ENCODE measurements around the gene TTC8.

Gene TTC8

DNA sequence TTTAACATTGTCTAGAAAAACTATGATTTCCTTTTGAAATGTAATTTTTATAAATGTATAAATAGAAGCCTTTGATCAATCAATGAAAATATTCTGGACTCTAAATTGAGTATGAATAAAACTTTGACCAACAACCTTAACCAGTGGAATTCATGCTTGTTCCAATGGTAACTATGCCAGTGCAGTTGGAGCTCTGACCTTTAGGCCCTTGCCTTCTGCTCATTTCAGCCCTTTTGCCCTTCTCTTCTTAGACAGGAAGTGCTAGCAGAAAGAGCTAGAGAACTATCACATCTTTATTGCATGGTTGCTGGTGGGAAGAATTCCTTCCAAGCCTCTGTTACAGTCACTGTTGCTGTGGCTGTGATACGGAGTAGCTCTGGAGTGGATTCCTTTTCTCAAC, 39.7 kb downstream of the TTC8 start:
- FAIRE-seq = no peak

DNA sequence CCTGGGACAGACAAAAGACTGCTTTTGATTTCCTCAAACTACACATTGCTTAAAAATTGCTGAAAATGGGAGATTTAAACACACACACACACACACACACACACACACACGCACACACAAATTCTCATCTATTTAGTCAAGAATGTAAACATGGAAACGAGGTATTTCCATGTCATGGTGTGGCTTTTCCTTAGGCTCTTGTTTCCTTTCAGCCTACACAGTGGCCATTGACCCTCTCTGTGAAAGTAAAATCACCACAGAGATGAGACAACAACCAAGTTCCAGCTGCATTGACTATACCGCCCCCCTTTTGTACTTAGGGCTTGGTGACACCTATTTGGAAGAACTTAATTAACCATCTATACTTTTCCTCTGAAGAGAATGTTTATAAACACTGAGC, 41.9 kb downstream of the TTC8 start:
- no peak for FAIRE-seq
- no peak for DNase-seq (ENCODE audit: low spot score)

More for the DNA sequence above, 39.7 kb downstream of the TTC8 start:
- no peak for DNase-seq (ENCODE audit: low spot score)

DNA sequence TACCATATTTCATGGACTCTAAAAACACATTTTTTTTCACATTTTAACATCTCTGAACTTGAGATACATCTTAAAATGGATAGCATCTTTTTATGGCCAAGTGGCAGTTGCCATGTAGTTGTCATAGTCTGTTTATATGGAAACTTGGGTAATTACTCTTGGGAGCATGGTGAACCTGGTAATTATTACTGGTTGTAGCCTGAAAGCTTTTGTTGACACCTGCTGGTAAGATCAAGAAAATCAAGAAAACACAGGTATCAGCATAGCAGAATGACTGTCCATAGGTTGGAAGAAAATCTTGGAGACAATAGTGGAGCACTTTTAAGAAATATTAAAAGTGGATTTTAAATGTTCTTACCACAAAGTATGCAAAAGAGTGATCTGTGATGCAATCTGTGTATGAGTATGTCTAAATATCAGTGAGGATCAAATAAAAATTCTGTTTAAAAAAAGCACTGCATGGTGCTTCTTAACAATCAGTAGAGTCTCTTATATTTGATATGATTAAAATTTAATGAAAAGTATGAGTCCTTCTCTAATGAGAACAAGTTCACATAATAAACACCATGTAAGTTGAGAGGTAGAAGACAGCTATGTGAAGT, 44.2 kb downstream of the TTC8 start:
- no peak for FAIRE-seq
- DNase-seq (ENCODE audit: low spot score) = no peak

DNA sequence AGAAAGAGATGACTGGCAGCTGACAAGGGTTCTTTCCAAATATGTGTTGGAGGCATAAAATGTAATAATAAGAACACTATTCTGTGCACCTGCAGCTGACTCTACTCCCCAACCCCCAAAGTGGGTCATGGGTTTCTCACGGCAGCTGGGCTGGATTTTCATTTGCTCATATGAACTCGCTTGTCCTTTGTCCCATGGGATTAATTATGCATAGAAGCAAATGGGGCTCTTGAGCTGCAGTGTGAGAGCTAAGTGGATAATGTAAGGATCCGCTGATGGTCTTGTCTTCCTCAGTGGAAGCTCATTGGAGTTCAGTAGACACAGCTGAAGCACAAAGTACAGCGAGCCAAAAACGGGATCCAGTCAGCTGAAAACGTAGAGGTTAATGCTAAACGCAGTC, 46.3 kb downstream of the TTC8 start:
- FAIRE-seq (no peak), DNase-seq (ENCODE audit: low spot score) (no peak)

DNA sequence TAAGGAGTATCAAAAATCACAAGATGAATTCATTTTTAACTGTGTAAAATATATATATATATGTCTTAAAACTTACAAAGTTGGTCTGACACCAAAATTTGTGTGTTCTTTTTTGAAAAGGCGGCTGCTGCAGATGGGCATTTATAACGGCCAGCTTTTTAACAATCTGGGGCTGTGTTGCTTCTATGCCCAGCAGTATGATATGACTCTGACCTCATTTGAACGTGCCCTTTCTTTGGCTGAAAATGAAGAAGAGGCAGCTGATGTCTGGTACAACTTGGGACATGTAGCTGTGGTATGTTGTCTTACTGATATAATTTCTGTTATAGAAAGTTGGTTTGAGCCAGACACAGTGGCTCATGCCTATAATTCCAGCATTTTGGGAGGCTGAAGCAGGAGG, 47.0 kb downstream of the TTC8 start:
- DNase-seq (ENCODE audit: low spot score) (no peak), FAIRE-seq (no peak)

DNA sequence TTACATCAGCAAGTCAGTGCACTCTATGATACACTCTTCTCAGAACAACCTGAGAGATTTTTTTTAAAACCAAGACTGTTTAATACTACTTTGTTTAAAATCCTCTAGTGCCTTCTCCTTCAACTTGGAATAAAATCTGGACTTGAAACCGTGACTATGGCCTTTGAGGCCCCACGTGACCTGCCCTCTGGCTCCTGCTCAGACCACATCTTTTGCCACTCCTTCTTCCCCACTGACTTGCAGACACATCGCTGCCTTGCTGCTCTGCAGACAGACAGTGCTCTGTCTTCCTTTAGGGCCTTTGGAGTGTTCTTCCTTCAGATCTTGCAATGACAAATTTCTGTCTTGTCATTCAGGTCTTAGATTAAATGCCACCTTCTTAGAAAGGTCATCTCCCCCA, 48.5 kb downstream of the TTC8 start:
- no peak for FAIRE-seq
- no peak for DNase-seq (ENCODE audit: low spot score)

DNA sequence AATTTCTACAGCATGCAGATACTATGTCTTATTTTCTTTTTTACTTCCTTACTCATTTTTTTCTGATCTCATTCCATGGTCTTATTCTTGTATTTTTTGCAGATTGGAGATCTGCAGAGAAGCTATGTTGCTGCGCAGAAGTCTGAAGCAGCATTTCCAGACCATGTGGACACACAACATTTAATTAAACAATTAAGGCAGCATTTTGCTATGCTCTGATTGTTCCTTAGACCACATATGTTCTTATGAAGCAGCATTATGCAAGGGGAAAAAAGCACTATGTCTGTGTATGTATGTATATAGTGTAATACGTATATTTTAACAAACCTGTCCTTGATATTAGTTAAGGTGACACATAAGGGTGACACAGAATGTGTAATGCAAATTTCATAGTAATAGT, 52.7 kb downstream of the TTC8 start:
- FAIRE-seq = no peak

DNA sequence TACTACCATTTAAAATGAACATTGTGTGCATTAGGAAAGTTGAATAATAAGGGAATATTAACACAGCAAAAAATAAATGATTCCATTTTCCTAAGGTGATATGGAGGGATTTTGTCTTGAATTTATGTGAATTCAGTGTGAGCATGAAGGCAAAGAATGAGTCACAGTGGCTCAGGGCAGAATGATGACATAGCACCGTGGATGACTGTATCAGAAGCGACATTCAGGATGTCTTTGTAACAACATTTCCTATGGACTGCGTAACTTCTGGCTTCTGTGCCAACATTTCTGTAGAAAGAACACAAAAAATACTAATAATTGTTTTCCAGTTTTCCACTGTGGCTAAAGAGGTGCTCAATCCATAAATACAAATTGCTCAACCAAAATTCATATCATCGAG, 54.6 kb downstream of the TTC8 start:
- peak; percentile 15 for DNase-seq (ENCODE audit: low spot score)
- FAIRE-seq = no peak

More for the DNA sequence above, 52.7 kb downstream of the TTC8 start:
- DNase-seq (ENCODE audit: low spot score) = no peak

DNA sequence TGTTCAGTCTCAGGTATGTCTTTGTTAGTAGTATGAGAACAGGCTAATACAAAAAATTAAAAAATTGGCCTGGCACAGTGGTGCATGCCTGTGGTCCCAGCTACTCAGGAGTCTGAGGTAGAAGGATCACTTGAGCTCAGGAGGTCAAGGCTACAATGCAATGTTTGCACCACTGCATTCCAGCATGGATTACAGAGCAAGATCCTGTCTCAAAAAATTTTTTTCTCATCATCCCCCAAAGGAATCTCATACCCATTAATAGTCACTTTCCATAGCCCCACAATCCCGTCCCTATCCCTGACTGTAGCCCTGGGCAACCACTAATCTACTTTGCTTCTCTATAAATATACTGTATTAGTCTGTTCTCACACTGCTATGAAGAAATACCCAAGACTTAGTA, 57.8 kb downstream of the TTC8 start:
- FAIRE-seq (no peak), DNase-seq (ENCODE audit: low spot score) (no peak)

DNA sequence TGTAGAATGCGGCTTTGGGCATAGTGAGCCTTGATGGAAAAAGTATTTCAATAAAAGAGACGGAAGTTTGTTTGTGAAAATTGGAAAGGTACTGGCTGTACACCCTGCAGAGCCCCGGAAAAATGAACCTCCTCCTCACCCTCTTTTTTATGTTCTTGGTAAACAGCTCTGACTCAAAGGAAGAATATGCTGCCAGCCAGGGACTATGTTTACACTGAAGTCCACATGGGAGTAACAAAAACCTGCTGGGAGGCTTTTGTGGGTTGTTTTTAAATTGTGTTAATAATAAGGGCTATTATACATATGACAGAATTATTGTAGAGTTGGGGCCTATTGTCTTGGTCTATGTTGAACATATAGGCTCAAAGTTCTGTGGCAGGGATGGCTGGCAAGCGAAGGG, 70.7 kb downstream of the TTC8 start:
- FAIRE-seq = no peak
- no peak for DNase-seq (ENCODE audit: low spot score)

DNA sequence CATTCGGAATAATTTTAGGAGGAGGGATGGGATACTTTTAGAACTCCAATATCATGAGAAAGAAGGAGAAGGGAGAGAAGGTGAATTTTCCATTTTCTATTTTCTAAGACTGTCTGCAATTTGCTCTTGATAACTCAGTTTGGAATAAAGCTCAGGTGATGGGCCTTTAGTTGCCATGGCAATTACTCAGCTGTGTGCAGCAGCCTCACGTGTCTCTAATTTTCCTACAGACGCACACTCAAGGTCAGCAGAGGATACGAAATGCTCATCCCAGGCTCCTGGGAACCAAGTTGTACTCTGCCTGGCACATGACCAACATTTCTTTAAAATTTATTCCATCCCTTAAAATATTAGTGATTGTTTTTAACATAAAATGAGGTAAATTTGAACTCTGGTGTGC, 76.7 kb downstream of the TTC8 start:
- FAIRE-seq (no peak), DNase-seq (ENCODE audit: low spot score) (no peak)

DNA sequence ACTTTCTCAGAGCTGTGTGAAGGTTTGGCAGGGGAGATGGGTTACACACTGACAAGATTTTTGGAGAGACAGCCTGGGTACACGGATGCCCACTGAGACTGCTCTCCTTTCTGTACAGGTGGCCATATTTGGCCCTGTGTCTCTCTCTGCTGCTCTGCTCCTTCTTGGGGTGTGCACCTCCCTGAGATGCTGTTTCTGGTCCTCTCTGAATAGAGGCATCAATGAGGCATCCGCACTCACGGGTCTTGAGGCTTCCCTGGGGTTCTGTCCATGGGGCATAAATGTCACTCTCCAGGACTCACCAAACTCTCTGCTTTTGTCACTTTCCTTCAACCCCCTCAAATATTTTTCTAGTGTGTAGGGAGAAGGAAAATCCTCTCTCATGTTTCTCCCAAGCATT, 77.5 kb downstream of the TTC8 start:
- DNase-seq (ENCODE audit: low spot score) (no peak), FAIRE-seq (no peak)

DNA sequence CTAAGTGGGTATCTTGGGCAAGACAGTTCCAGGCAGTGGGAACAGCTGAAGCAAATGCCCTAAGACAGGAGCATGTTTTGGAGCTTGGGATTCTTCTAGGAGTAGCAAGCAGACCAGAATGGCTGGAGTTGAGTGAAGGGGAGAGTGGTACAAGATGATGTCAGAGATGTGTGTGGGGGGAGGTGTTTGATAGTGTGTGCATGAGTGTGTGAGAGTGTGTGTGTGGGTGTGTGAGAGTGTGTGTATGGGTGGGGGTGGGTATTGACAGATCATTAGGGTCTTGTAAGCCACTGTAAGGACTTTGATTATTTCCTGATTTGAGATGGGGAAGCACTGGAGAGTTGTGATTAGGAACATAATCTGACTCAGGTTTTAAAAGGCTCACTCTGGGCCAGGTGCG, 78.4 kb downstream of the TTC8 start:
- FAIRE-seq = no peak
- no peak for DNase-seq (ENCODE audit: low spot score)

DNA sequence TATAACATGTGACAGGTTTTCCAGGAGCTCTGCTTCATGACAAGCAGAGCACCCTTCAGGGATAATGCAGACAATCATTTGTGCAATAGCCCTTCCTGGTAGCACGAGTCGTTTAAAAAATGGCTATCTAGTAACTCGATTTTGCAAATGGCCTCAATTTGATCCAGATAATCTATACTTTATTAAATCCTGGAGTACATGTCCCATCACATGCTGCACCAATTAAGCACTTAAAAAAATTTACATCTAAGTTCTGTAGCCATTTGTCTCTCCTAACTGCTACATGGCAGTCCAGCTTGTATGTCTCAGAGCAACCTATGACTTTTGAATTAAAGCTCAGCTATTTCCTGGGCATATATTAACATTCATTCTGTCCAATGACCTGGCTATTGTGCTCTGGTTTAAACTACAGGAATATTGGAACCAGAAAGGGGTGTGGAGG, 79.8 kb downstream of the TTC8 start:
- DNase-seq (ENCODE audit: low spot score) (no peak), FAIRE-seq (no peak)

DNA sequence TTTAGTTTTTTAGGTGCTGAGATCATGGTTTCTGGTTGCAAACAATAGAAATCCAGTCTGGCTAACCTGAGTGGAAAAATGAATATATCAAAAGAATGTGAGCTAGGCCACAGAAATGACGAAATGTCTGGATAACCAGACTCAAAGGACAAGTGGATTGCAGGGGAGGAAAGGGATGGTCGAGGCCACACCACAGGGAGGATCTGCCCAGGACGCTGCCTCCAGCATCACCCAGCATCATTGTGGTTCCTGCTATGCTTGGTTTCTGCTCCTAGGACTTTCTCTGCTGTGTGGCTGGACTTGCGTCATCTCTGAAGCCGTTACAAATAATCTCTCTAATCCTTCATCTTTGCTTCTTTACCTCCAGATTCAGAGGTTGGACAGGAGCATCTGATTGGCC, 80.4 kb downstream of the TTC8 start:
- DNase-seq (ENCODE audit: low spot score) (peak; percentile 5), FAIRE-seq (no peak)

DNA sequence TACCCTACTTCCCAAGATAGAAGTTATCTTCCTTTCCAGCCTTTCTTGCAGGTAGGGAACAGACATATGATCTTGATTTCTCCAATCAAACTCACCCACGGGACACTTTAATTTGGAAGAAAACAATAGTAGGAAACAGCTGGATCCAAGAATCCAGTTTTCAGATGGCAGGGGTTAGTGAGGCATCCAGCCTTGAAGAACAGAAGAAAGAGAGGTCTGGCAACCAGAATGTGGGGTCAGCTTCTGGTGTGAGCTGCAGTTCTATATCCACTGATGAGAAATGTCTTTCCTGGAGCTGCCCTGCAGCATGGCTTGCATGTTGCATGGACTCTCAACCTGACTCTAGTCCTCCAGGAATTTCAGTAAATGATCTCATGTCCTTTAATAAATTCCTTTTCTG, 83.8 kb downstream of the TTC8 start:
- FAIRE-seq (no peak), DNase-seq (ENCODE audit: low spot score) (no peak)

DNA sequence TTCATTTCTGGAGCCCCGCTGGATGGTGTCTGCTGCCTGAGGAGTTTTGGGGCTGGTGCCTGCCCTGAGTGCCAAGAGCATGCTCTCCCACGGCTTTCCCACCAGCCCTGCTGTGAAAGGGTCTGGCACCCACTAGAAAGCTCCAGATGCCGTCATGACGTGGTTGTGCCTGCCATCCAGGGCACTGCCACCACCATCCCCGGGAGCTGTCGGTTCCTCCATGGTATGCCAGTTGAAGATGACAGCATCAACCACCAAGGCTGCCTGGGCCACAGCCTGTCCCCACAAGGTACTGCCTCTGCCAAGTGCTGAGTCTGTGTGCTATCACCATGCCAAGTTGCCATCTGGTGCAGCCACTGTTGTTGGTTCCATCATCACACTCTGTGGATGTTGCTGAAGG, 85.9 kb downstream of the TTC8 start:
- FAIRE-seq (no peak), DNase-seq (ENCODE audit: low spot score) (no peak)

DNA sequence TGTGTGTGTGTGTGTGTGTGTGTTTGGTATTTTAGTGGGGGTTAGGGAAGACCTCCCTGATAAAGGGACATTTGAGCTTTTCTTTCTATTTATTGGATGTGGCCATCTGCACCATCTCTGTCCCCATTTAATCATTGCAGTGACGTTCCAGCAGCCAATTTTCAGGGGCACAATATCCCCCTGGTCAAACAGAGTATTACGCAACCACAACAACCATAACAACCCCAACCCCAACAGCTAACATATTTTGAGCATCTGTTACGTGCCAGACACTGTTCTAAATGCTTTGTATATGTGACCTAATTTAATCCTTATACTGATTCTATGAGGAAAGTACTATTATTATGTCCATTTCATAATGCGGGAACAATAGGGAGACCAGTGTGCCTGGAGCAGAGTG, 87.4 kb downstream of the TTC8 start:
- FAIRE-seq (no peak), DNase-seq (ENCODE audit: low spot score) (no peak)

DNA sequence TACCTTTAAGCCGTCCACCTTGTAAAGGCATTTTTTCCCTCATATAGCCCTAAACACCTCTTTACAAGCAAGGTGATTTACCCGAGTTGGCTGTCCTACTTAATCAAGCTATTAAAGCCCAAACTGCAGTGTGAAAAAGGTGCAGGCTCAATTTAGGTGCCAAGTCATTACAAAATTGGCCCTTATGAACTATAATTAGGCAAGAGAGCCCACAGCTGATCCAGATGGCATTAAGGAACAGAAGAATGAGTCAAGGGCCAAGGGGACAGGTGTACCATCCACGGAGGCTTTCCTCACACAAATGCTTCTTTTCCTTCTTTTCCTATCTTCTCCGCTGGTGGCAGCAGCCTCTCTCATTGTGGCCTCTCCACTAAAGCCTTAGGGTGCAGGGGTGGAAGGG, 90.5 kb downstream of the TTC8 start:
- FAIRE-seq (no peak), DNase-seq (ENCODE audit: low spot score) (no peak)

DNA sequence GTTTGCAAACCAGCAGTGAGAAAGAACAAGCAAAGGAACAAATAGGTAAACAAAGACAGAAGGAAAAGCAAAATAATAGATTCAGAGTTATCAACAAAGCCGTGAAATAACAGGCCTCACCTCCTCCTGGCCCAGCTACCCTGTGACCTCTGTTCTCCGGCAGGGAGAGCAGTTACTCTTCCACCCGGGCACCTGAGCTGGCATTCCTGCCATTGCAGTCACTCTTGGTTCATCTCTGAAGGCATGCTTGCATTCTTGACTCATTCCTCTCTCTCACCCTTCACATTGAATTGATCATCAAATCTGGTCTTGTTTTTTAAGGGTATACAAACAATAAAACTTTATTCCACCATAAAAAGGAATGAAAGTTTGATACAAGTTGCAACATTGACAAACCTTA, 95.1 kb downstream of the TTC8 start:
- DNase-seq (ENCODE audit: low spot score) (peak; percentile 16), FAIRE-seq (no peak)
